WTC11 (cell line): ENCODE measurements around the gene GSC2. TPM values are rescaled to one million over a fixed set of nuclear protein-coding genes. Genes with fewer than 3 reads are reported as not detected.
A peak's percentile ranks its signal among the peaks of the same experiment; 100 is the strongest.

Experiments used
- ATAC-seq: fragments of 200-7000 bp; cut with Tn5 transposase; 2 replicates; pipeline ENCODE4 v1.10.0; 2021; ENCODE audit warnings: mild to moderate bottlenecking, moderate library complexity
- CTCF ChIA-PET: fragments of 300-600 bp; sonication (Branson Sonifier 250); formaldehyde crosslinking; loops from one replicate; lab custom pipeline; 2021; ENCODE audit warnings: antibody characterized with exemption; lab: Charles Lee
- POLR2A ChIA-PET: fragments of 350-600 bp; sonication (Branson Sonifier 250); formaldehyde crosslinking; loops from one replicate; lab custom pipeline; 2021; ENCODE audit warnings: antibody characterized with exemption; lab: Charles Lee
- DNase-seq: peaks from one replicate; pipeline ENCODE4 v3.0.0; 2021; ENCODE audit warnings: low spot score
- H3K27ac Mint-ChIP-seq: 2 replicates; pipeline ENCODE4 v1.8.0; 2021; ENCODE audit warnings: mixed read lengths
- H3K27me3 Mint-ChIP-seq: 2 replicates; pipeline ENCODE4 v1.8.0; 2021; ENCODE audit warnings: low read depth, mild to moderate bottlenecking, moderate library complexity, mixed read lengths
- H3K36me3 Mint-ChIP-seq: 2 replicates; pipeline ENCODE4 v1.8.0; 2021; ENCODE audit warnings: mixed read lengths
- H3K4me1 Mint-ChIP-seq: 2 replicates; pipeline ENCODE4 v1.8.0; 2022; ENCODE audit warnings: mixed read lengths
- H3K4me3 Mint-ChIP-seq: 2 replicates; pipeline ENCODE4 v1.8.0; 2021; ENCODE audit warnings: mild to moderate bottlenecking, moderate library complexity, mixed read lengths
- H3K9me3 Mint-ChIP-seq: 2 replicates; pipeline ENCODE4 v1.8.0; 2021; ENCODE audit warnings: mixed read lengths
- ESRRA ChIP-seq: sonication (generic); formaldehyde crosslinking; IDR thresholded peaks from 2 replicates; pipeline ENCODE4 v1.8.1; 2022; ENCODE audit warnings: mild to moderate bottlenecking, missing genetic modification reagents, borderline replicate concordance
- ETV6 ChIP-seq: sonication (generic); formaldehyde crosslinking; IDR thresholded peaks from 2 replicates; pipeline ENCODE4 v1.8.1; 2022; ENCODE audit warnings: mild to moderate bottlenecking, missing genetic modification reagents
- FOXK1 ChIP-seq: sonication (generic); formaldehyde crosslinking; IDR thresholded peaks from 2 replicates; pipeline ENCODE4 v1.8.0; 2022; ENCODE audit warnings: mild to moderate bottlenecking, moderate library complexity, missing genetic modification reagents
- FOXP1 ChIP-seq: sonication (generic); formaldehyde crosslinking; IDR thresholded peaks from 2 replicates; pipeline ENCODE4 v1.8.0; 2022; ENCODE audit warnings: missing genetic modification reagents, mild to moderate bottlenecking, moderate library complexity, borderline replicate concordance
- KAT7 ChIP-seq: sonication (generic); formaldehyde crosslinking; IDR thresholded peaks from 2 replicates; pipeline ENCODE4 v1.8.1; 2023; ENCODE audit warnings: missing genetic modification reagents, mild to moderate bottlenecking, borderline replicate concordance
- MYBL2 ChIP-seq: sonication (generic); formaldehyde crosslinking; IDR thresholded peaks from 2 replicates; pipeline ENCODE4 v1.8.1; 2023; ENCODE audit warnings: mild to moderate bottlenecking, moderate library complexity, missing genetic modification reagents
- NFYB ChIP-seq: sonication (generic); formaldehyde crosslinking; conservative IDR thresholded peaks from 2 replicates; pipeline ENCODE4 v1.8.0; 2022; ENCODE audit warnings: low read depth, missing genetic modification reagents
- RELA ChIP-seq: sonication (generic); formaldehyde crosslinking; IDR thresholded peaks from 2 replicates; pipeline ENCODE4 v1.8.1; 2022; ENCODE audit warnings: missing genetic modification reagents, mild to moderate bottlenecking, borderline replicate concordance
- SMAD4 ChIP-seq: sonication (generic); formaldehyde crosslinking; IDR thresholded peaks from 2 replicates; pipeline ENCODE4 v1.8.0; 2022; ENCODE audit warnings: mild to moderate bottlenecking, missing genetic modification reagents
- SP1 ChIP-seq: sonication (generic); formaldehyde crosslinking; conservative IDR thresholded peaks from 2 replicates; pipeline ENCODE4 v1.8.1; 2022; ENCODE audit warnings: missing genetic modification reagents
- total RNA-seq: library from RNA; stranded (reverse); gene quantifications from 3 replicates; pipeline ENCODE4 v1.2.3, GENCODE V29; 2021
- TF ChIP-seq, protein P1 (sequence below): fragments of 250-450 bp; sonication (Bioruptor Pico); IDR thresholded peaks from 2 replicates; pipeline ENCODE4 v1.9.0; 2021; ENCODE audit warnings: mild to moderate bottlenecking
- TF ChIP-seq, protein P2 (sequence below): sonication (generic); formaldehyde crosslinking; IDR thresholded peaks from 2 replicates; pipeline ENCODE4 v1.8.0; 2022; ENCODE audit warnings: mild to moderate bottlenecking, missing genetic modification reagents
- TF ChIP-seq, protein P3 (sequence below): sonication (generic); formaldehyde crosslinking; IDR thresholded peaks from 2 replicates; pipeline ENCODE4 v1.8.0; 2023; ENCODE audit warnings: missing genetic modification reagents, mild to moderate bottlenecking, borderline replicate concordance
- TF ChIP-seq, protein P4 (sequence below): fragments of 250-450 bp; sonication (Bioruptor Pico); IDR thresholded peaks from 2 replicates; pipeline ENCODE4 v1.8.0; 2021; ENCODE audit warnings: mild to moderate bottlenecking
- TF ChIP-seq, protein P5 (sequence below): sonication (generic); formaldehyde crosslinking; IDR thresholded peaks from 2 replicates; pipeline ENCODE4 v1.8.1; 2022; ENCODE audit warnings: mild to moderate bottlenecking, moderate library complexity, missing genetic modification reagents
- TF ChIP-seq, protein P6 (sequence below): sonication (generic); formaldehyde crosslinking; IDR thresholded peaks from 2 replicates; pipeline ENCODE4 v1.8.0; 2022; ENCODE audit warnings: missing genetic modification reagents
- TF ChIP-seq, protein P7 (sequence below): sonication (generic); formaldehyde crosslinking; IDR thresholded peaks from 2 replicates; pipeline ENCODE4 v1.8.1; 2022; ENCODE audit warnings: low read depth, mild to moderate bottlenecking, moderate library complexity, missing genetic modification reagents, borderline replicate concordance

GSC2 gene
- total RNA-seq, 1 experiment from 2014 or later: 0.68 TPM

DNA sequence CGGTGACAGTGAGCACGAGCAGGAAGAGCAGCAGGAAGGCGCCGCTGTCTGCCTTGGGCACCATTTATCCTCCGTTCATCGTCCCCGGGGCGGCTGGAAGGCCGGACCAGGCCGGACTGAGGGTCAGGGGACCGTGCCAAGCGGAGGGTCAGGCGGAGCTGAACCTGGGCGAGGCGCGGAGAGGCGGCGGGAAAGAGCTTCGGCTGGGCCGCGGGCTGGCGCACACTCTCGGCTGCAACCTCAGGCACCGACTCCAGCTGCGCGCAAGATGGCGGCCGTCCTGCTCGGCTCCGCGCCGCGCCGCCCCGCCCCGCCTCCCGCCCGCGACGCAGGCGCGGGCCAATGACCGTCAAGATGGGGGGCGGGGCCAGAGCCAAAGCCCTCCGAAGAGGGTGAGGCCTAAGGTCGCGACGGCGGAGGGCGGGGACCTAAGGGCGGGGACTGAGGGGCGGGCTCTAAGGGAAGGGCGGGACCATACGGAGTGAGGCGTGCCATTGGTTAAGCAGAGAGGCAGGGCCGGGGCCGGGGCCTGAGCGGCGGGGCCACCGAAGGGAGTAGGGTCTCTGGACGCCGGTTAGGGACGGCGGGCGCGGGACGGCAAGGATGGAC, 27.8 kb downstream of the GSC2 start, which contains the start of gene DGCR2:
Gene DGCR2 (minus strand): TSS at position 270 of the 609 bp plus-strand sequence. CDS start 206 bp downstream, at position 64.
- Mint-ChIP-seq H3K27me3 (no peaks in the 10 kb centered on the region; the same call in 1 of the 2 replicates), H3K4me3 (peak within 1 kb of the TSS; percentile 81)
- CTCF ChIA-PET: interaction anchor here (0.6 to 2.5 kb wide), 7 partner anchors 11 to 214 kb away, joined by 3 to 17 read pairs (median 5); partner anchors contain the start of genes ESS2 and SLC25A1
- peak; percentile 59; the same call in 1 of the 2 replicates for TF ChIP-seq MYBL2
- TF ChIP-seq, protein P1, sequence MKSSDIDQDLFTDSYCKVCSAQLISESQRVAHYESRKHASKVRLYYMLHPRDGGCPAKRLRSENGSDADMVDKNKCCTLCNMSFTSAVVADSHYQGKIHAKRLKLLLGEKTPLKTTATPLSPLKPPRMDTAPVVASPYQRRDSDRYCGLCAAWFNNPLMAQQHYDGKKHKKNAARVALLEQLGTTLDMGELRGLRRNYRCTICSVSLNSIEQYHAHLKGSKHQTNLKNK (CRISPR knock-in tag): no peak
- TF ChIP-seq, protein P2, sequence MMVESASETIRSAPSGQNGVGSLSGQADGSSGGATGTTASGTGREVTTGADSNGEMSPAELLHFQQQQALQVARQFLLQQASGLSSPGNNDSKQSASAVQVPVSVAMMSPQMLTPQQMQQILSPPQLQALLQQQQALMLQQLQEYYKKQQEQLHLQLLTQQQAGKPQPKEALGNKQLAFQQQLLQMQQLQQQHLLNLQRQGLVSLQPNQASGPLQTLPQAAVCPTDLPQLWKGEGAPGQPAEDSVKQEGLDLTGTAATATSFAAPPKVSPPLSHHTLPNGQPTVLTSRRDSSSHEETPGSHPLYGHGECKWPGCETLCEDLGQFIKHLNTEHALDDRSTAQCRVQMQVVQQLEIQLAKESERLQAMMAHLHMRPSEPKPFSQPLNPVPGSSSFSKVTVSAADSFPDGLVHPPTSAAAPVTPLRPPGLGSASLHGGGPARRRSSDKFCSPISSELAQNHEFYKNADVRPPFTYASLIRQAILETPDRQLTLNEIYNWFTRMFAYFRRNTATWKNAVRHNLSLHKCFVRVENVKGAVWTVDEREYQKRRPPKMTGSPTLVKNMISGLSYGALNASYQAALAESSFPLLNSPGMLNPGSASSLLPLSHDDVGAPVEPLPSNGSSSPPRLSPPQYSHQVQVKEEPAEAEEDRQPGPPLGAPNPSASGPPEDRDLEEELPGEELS (CRISPR knock-in tag): peak; percentile 78
- TF ChIP-seq, protein P3, sequence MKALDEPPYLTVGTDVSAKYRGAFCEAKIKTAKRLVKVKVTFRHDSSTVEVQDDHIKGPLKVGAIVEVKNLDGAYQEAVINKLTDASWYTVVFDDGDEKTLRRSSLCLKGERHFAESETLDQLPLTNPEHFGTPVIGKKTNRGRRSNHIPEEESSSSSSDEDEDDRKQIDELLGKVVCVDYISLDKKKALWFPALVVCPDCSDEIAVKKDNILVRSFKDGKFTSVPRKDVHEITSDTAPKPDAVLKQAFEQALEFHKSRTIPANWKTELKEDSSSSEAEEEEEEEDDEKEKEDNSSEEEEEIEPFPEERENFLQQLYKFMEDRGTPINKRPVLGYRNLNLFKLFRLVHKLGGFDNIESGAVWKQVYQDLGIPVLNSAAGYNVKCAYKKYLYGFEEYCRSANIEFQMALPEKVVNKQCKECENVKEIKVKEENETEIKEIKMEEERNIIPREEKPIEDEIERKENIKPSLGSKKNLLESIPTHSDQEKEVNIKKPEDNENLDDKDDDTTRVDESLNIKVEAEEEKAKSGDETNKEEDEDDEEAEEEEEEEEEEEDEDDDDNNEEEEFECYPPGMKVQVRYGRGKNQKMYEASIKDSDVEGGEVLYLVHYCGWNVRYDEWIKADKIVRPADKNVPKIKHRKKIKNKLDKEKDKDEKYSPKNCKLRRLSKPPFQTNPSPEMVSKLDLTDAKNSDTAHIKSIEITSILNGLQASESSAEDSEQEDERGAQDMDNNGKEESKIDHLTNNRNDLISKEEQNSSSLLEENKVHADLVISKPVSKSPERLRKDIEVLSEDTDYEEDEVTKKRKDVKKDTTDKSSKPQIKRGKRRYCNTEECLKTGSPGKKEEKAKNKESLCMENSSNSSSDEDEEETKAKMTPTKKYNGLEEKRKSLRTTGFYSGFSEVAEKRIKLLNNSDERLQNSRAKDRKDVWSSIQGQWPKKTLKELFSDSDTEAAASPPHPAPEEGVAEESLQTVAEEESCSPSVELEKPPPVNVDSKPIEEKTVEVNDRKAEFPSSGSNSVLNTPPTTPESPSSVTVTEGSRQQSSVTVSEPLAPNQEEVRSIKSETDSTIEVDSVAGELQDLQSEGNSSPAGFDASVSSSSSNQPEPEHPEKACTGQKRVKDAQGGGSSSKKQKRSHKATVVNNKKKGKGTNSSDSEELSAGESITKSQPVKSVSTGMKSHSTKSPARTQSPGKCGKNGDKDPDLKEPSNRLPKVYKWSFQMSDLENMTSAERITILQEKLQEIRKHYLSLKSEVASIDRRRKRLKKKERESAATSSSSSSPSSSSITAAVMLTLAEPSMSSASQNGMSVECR: peak; percentile 72; the same call in 1 of the 2 replicates
- TF ChIP-seq, protein P4, sequence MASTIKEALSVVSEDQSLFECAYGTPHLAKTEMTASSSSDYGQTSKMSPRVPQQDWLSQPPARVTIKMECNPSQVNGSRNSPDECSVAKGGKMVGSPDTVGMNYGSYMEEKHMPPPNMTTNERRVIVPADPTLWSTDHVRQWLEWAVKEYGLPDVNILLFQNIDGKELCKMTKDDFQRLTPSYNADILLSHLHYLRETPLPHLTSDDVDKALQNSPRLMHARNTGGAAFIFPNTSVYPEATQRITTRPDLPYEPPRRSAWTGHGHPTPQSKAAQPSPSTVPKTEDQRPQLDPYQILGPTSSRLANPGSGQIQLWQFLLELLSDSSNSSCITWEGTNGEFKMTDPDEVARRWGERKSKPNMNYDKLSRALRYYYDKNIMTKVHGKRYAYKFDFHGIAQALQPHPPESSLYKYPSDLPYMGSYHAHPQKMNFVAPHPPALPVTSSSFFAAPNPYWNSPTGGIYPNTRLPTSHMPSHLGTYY (CRISPR knock-in tag): no peak
- TF ChIP-seq KAT7 (CRISPR knock-in tag): peak; percentile 78; the same call in 1 of the 2 replicates
- TF ChIP-seq RELA (CRISPR knock-in tag): 0 out of 2 replicates have a peak, but pooled peaks have one; percentile 46
- TF ChIP-seq FOXP1 (CRISPR knock-in tag): peak; percentile 63; the same call in 1 of the 2 replicates
- TF ChIP-seq, protein P5, sequence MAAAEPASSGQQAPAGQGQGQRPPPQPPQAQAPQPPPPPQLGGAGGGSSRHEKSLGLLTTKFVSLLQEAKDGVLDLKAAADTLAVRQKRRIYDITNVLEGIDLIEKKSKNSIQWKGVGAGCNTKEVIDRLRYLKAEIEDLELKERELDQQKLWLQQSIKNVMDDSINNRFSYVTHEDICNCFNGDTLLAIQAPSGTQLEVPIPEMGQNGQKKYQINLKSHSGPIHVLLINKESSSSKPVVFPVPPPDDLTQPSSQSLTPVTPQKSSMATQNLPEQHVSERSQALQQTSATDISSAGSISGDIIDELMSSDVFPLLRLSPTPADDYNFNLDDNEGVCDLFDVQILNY (CRISPR knock-in tag): 0 out of 2 replicates have a peak, but pooled peaks have one; percentile 41
- peak; percentile 45 for TF ChIP-seq NFYB (CRISPR knock-in tag)
- TF ChIP-seq, protein P6, sequence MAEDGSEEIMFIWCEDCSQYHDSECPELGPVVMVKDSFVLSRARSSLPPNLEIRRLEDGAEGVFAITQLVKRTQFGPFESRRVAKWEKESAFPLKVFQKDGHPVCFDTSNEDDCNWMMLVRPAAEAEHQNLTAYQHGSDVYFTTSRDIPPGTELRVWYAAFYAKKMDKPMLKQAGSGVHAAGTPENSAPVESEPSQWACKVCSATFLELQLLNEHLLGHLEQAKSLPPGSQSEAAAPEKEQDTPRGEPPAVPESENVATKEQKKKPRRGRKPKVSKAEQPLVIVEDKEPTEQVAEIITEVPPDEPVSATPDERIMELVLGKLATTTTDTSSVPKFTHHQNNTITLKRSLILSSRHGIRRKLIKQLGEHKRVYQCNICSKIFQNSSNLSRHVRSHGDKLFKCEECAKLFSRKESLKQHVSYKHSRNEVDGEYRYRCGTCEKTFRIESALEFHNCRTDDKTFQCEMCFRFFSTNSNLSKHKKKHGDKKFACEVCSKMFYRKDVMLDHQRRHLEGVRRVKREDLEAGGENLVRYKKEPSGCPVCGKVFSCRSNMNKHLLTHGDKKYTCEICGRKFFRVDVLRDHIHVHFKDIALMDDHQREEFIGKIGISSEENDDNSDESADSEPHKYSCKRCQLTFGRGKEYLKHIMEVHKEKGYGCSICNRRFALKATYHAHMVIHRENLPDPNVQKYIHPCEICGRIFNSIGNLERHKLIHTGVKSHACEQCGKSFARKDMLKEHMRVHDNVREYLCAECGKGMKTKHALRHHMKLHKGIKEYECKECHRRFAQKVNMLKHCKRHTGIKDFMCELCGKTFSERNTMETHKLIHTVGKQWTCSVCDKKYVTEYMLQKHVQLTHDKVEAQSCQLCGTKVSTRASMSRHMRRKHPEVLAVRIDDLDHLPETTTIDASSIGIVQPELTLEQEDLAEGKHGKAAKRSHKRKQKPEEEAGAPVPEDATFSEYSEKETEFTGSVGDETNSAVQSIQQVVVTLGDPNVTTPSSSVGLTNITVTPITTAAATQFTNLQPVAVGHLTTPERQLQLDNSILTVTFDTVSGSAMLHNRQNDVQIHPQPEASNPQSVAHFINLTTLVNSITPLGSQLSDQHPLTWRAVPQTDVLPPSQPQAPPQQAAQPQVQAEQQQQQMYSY (CRISPR knock-in tag): no peak
- no peak for TF ChIP-seq SMAD4 (CRISPR knock-in tag)
- TF ChIP-seq SP1: peak; percentile 93
- TF ChIP-seq FOXK1 (CRISPR knock-in tag): peak; percentile 75
- TF ChIP-seq ETV6 (CRISPR knock-in tag): peak; percentile 54; the same call in 1 of the 2 replicates
- TF ChIP-seq ESRRA: no peak
- TF ChIP-seq, protein P7, sequence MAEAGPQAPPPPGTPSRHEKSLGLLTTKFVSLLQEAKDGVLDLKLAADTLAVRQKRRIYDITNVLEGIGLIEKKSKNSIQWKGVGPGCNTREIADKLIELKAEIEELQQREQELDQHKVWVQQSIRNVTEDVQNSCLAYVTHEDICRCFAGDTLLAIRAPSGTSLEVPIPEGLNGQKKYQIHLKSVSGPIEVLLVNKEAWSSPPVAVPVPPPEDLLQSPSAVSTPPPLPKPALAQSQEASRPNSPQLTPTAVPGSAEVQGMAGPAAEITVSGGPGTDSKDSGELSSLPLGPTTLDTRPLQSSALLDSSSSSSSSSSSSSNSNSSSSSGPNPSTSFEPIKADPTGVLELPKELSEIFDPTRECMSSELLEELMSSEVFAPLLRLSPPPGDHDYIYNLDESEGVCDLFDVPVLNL (CRISPR knock-in tag): peak; percentile 48; the same call in 1 of the 2 replicates
- TF ChIP-seq, all 79 proteins: peak for 12
- Mint-ChIP-seq H3K27ac (peak within 1 kb of the TSS; percentile 71), H3K9me3 (no peaks in the 10 kb centered on the region), H3K4me1 (peaks cover 27% of the 10 kb centered on the region), H3K36me3 (no peaks in the 10 kb centered on the region)
- DNase-seq (peak; percentile 98), ATAC-seq (peak; percentile 99)
- POLR2A ChIA-PET: interaction anchor here (0.7 to 1.5 kb wide), 5 partner anchors 12 to 224 kb away, joined by 3 to 8 read pairs (median 6); partner anchors contain the start of genes ESS2 and SLC25A1
